GM19395 (cell line): ENCODE results near the gene ZWILCH.
"Not testable (repeated sequence)": the region's sequence is repeated elsewhere in the genome, so short reads cannot be mapped to it uniquely, and the experiment has no call there.

Source experiments
- ATAC-seq: cut with Tn5 transposase; IDR thresholded peaks from one replicate; pipeline ENCODE4 v1.9.1; 2021; ENCODE audit warnings: mild to moderate bottlenecking, moderate library complexity; ENCODE audit not compliant: unreplicated experiment

ZWILCH gene

GRCh38 chr15:66486887-66487286 is 18.2 kb upstream of the ZWILCH start:
- no peak for ATAC-seq

- no peak for ATAC-seq
Observed at GRCh38 chr15:66488525-66488924, 16.6 kb upstream of the ZWILCH start.

- no peak for ATAC-seq
Observed at GRCh38 chr15:66489179-66489791, 15.8 kb upstream of the ZWILCH start.

- no peak for ATAC-seq
Observed at GRCh38 chr15:66491846-66492245, 13.3 kb upstream of the ZWILCH start.

- ATAC-seq: no peak
Observed at GRCh38 chr15:66494262-66494661, 10.9 kb upstream of the ZWILCH start.

- peak; percentile 27 for ATAC-seq
Observed at GRCh38 chr15:66496951-66497501, 8.1 kb upstream of the ZWILCH start.

- peak; percentile 84 for ATAC-seq
Observed at GRCh38 chr15:66497502-66498455, 7.3 kb upstream of the ZWILCH start, which contains the start of gene SNAPC5. SNAPC5 (minus strand) TSS chr15:66497762; CDS start chr15:66497731, 31 bp downstream.

- no peak for ATAC-seq
Observed at GRCh38 chr15:66498501-66499386, 6.4 kb upstream of the ZWILCH start.

- ATAC-seq: not testable (repeated sequence)
Observed at GRCh38 chr15:66500346-66500745, 4.8 kb upstream of the ZWILCH start.

GRCh38 chr15:66502491-66502890 is 2.6 kb upstream of the ZWILCH start:
- ATAC-seq: no peak

GRCh38 chr15:66503041-66503648 is 2.0 kb upstream of the ZWILCH start:
- not testable (repeated sequence) for ATAC-seq

- ATAC-seq: no peak
Observed at GRCh38 chr15:66503780-66504562, 1.2 kb upstream of the ZWILCH start.

- no peak for ATAC-seq
Observed at GRCh38 chr15:66505430-66505811, 295 bp downstream of the ZWILCH start.

GRCh38 chr15:66505818-66506217 is 692 bp downstream of the ZWILCH start:
- no peak for ATAC-seq

- ATAC-seq: no peak
Observed at GRCh38 chr15:66508293-66508883, 3.3 kb downstream of the ZWILCH start.

GRCh38 chr15:66514586-66514985 is 9.5 kb downstream of the ZWILCH start:
- ATAC-seq: no peak

- no peak for ATAC-seq
Observed at GRCh38 chr15:66515901-66516322, 10.8 kb downstream of the ZWILCH start.

- ATAC-seq: no peak
Observed at GRCh38 chr15:66523926-66524325, 18.8 kb downstream of the ZWILCH start.

GRCh38 chr15:66524838-66525237 is 19.7 kb downstream of the ZWILCH start:
- no peak for ATAC-seq
